Neural crest cell (in vitro differentiated cells): ENCODE data around the gene GNB5. TPM values are rescaled to one million over a fixed set of nuclear protein-coding genes. Genes with fewer than 3 reads are reported as not detected.

ENCODE experiments used
- DNase-seq: peaks from one replicate; pipeline ENCODE4 v3.0.0; 2021; ENCODE audit warnings: low read depth, mixed read lengths, low spot score
- H3K27ac Mint-ChIP-seq: one replicate; pipeline ENCODE4 v1.8.0; 2021; ENCODE audit warnings: mild to moderate bottlenecking, mixed read lengths; ENCODE audit not compliant: unreplicated experiment
- H3K27me3 Mint-ChIP-seq: 2 replicates; pipeline ENCODE4 v1.8.0; 2021; ENCODE audit warnings: low read depth, mild to moderate bottlenecking, mixed read lengths
- H3K36me3 Mint-ChIP-seq: 2 replicates; pipeline ENCODE4 v1.8.0; 2021; ENCODE audit warnings: low read depth, mild to moderate bottlenecking, mixed read lengths
- H3K4me1 Mint-ChIP-seq: 2 replicates; pipeline ENCODE4 v1.8.0; 2021; ENCODE audit warnings: mixed read lengths
- H3K4me3 Mint-ChIP-seq: one replicate; pipeline ENCODE4 v1.8.0; 2021; ENCODE audit warnings: mild to moderate bottlenecking, mixed read lengths
- H3K9me3 Mint-ChIP-seq: 2 replicates; pipeline ENCODE4 v1.8.0; 2021; ENCODE audit warnings: mixed read lengths
- CTCF ChIP-seq: fragments of 200-600 bp; sonication (generic); conservative IDR thresholded peaks from 2 replicates; pipeline ENCODE4 v1.5.0; 2021; ENCODE audit warnings: antibody characterized with exemption, mild to moderate bottlenecking
- total RNA-seq: library from RNA; stranded (reverse); gene quantifications from 2 replicates; pipeline ENCODE4 v1.2.1, GENCODE V29; 2021

The GNB5 gene
- total RNA-seq, 1 donor from 2014 or later, result 16.7 TPM

GRCh38 chr15:52128568-52128967 lies 62.6 kb downstream of the GNB5 start:
- peaks cover 12% of the 10 kb centered on the region for H3K36me3 Mint-ChIP-seq
- no peaks in the 10 kb centered on the region for H3K27me3 Mint-ChIP-seq
- no peak overlapping the region for H3K4me3 Mint-ChIP-seq
- H3K9me3 Mint-ChIP-seq, result no peaks in the 10 kb centered on the region
- no peak for TF ChIP-seq CTCF
- H3K4me1 Mint-ChIP-seq, result no peaks in the 10 kb centered on the region
- no peak for DNase-seq
- H3K27ac Mint-ChIP-seq, result no peak overlapping the region

DNA sequence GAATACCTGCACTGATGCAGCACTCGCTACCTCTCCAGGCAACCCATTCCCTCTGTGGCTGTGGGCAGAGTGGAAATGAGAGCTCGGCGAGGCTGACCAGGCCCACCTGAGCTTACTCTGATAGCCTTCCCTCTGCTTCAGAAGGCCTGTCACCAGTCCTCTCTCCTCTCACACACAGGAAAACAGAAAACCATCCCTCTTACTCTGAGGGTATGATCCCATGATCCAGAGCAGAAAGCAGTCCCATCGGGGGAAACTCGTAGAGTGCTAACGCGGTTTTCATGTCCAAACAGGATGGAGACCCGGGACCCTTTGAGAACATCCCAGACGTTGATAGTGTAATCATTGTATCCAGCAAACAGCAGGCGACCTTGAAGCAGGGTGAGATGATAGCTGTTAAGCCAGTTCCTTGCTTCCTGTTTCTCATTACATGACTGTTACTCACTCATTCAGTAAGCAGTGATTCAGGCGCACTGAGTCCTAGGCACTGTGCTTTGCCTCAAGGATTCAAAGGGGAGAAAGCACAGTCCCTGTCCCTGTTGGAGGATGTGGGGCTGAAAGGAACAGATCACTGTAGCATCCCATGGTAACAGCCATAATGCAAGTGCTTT lies 66.8 kb downstream of the GNB5 start:
- Mint-ChIP-seq H3K4me3 (no peak overlapping the region), H3K9me3 (no peaks in the 10 kb centered on the region), H3K36me3 (peaks cover 3% of the 10 kb centered on the region), H3K27me3 (no peaks in the 10 kb centered on the region), H3K4me1 (no peaks in the 10 kb centered on the region), H3K27ac (peak overlapping the region; percentile 81)
- no peak for DNase-seq
- TF ChIP-seq CTCF, result no peak

DNA sequence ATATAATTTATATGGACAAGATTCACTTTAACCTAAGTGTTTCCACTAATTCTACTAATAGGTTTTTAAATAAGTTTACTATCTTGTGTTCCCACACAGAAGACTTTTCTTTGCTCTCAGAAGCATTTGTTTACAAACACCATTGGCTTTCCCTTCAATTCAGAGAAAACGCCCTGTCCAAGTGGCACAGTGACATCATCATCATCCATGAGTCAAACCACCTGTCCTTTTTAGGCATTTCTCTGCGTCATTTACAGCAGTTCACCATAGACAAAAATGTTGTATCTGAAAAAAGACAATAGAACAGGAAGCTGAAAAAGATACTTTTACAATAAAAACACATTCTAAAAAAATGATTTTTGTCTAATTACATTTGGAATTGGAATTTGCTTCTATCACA lies 69.3 kb downstream of the GNB5 start:
- H3K9me3 Mint-ChIP-seq, result no peaks in the 10 kb centered on the region

GRCh38 chr15:52121006-52121405 lies 70.2 kb downstream of the GNB5 start:
- H3K4me3 Mint-ChIP-seq, result no peak overlapping the region
- H3K36me3 Mint-ChIP-seq, result peaks cover 3% of the 10 kb centered on the region
- peaks cover 12% of the 10 kb centered on the region for H3K4me1 Mint-ChIP-seq
- no peak for DNase-seq
- TF ChIP-seq CTCF, result no peak
- H3K9me3 Mint-ChIP-seq, result no peaks in the 10 kb centered on the region
- no peak overlapping the region for H3K27ac Mint-ChIP-seq
- H3K27me3 Mint-ChIP-seq, result no peaks in the 10 kb centered on the region

More for the DNA sequence above, 69.3 kb downstream of the GNB5 start:
- no peak for TF ChIP-seq CTCF
- no peak for DNase-seq
- Mint-ChIP-seq H3K4me3 (no peak overlapping the region), H3K27me3 (no peaks in the 10 kb centered on the region), H3K4me1 (peaks cover 5% of the 10 kb centered on the region), H3K36me3 (peaks cover 3% of the 10 kb centered on the region), H3K27ac (no peak overlapping the region)

GRCh38 chr15:52120488-52120887 lies 70.7 kb downstream of the GNB5 start:
- no peak for TF ChIP-seq CTCF
- Mint-ChIP-seq H3K9me3 (no peaks in the 10 kb centered on the region), H3K27me3 (no peaks in the 10 kb centered on the region), H3K4me3 (no peak overlapping the region), H3K27ac (peak overlapping the region; percentile 19), H3K4me1 (peaks cover 17% of the 10 kb centered on the region), H3K36me3 (peaks cover 3% of the 10 kb centered on the region)
- no peak for DNase-seq
